ENCODE results near the gene ACTR1B.
"Not testable (repeated sequence)": the region's sequence is repeated elsewhere in the genome, so short reads cannot be mapped to it uniquely, and the experiment has no call there.

ACTR1B gene

DNA sequence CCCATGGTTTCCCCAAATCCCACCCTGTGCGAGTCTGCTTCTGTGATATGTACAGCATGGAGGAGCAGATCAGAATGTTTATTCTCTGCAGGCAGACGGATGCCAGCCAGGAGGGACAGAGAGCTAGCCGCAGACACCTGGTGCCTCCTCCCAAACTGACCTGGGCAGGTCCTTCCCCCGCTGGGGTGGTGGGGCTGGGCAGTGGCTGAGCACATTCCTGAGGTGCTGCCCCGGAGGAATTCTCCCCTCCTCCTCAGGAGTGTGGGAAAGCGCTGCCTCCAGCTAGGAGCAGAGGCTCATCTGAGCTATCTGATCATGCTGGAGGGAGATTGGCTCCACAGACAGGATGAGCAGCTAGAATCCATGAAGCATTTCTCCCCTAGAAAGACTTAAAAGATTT lies 27.3 kb upstream of the ACTR1B start:
- no peak for DNase-seq (ENCODE audit: low read depth in 2 of 2, low spot score in 1 of 2)

DNA sequence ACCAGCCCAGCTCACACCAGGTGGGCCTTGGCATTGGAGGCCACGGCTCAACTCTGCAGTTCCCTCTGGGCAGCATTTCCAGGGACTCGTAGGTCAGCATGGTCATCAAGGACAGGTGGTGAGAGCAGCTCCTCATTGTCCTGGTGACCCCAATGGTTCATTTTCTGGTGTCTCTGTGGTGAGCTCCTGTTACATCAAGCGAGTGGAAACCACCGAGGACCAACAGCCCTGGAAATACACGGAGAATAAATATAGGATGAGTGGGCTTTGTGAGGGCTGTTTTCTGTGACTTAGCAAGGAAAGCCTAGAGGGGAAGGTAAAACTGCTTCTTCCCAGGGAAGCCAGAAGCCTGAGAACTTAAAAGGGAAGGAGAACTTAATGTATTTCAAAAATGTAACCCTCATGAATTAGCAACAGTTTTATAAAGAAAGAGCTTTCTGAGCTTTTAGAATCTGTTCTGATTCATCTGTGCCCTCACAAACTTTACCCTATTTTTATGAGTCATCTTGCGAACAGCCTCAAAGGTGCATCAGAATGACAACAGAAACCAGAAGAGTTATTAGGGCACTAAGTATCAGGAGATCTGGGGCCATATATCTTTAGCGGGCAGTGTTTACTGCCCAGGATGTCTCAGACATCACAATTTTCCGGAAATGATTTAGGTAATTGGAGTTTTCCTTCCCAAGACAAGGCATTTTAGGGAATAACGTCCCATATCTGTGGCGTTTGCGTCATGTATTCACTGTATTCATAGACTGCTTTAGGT lies 24.4 kb upstream of the ACTR1B start:
- DNase-seq (ENCODE audit: low read depth in 2 of 2, low spot score in 1 of 2): no peak

DNA sequence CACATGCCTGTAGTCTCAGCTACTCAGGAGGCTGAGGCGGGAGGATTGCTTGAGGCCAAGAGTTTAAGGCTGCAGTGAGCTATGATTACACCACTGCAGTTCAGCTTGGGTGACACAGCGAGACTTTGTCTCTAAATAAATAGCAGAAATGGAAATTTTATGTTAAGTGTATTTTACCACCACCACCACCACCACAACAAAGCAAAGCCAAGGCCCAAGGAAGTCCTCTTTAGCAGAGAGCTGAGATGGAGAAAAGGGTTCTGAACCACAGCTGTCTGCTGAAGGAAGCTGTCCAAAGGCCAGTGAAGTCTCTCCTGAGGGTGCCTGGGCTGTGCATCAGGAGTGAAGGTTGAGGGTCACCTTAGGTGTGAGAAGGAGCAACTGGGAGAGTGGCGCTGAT lies 23.4 kb upstream of the ACTR1B start:
- not testable (repeated sequence) for DNase-seq (ENCODE audit: low read depth in 2 of 2, low spot score in 1 of 2)

DNA sequence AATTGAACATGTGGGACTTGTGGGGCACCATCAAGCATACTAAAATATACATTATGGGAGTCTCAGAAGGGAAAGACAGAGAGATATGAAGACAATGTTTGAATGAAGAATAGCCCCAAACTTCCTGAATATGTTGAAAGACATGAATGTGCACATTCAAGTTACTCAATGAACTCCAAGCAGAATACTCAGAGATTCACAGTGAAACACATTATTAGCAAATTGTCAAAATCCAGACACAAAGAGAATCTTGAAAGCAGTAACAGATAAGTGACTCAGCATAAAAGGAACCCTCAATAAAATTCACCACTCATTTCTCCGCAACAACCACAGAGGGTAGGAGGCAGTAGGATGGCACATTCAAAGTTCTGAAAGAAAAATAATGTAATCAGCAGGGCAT lies 14.5 kb upstream of the ACTR1B start:
- DNase-seq (ENCODE audit: low read depth in 2 of 2, low spot score in 1 of 2): no peak

DNA sequence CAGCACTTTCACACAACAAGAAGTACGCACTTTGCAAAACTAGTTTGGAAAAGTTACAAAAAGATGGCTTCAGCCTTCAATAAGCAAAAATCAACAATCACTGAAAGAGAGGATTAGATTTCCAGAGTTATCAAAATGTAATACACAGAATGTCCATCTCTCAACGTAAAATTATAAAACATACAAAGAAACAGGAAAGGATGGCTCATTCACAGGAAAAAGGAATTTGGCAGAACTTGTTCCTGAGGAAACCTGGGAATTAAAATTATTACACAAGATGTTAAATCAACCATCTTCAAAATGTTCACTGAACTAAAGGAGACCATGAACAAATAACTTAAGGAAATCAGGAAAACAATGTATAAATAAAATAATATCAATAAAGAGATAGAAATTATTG lies 13.6 kb upstream of the ACTR1B start:
- DNase-seq (ENCODE audit: low read depth in 2 of 2, low spot score in 1 of 2): no peak

DNA sequence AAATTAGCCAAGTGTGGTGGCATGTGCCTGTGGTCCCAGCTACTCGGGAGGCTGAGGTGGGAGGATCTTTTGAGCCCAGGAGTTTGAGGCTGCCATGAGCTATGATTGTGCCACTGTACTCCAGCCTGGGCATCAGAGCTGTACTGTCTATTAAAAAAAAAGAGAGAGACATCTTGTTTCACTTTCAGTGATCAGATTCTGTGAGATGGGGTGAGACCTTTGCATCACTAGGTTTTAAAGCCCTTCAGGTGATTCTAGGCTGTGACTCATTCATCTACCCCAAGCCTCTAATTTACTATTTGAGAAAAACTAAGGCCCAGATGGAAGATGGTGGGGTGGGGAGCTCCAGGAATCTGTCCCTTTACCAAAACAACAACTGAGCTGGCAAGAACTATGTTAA lies 12.8 kb upstream of the ACTR1B start:
- DNase-seq (ENCODE audit: low read depth in 2 of 2, low spot score in 1 of 2): no peak

DNA sequence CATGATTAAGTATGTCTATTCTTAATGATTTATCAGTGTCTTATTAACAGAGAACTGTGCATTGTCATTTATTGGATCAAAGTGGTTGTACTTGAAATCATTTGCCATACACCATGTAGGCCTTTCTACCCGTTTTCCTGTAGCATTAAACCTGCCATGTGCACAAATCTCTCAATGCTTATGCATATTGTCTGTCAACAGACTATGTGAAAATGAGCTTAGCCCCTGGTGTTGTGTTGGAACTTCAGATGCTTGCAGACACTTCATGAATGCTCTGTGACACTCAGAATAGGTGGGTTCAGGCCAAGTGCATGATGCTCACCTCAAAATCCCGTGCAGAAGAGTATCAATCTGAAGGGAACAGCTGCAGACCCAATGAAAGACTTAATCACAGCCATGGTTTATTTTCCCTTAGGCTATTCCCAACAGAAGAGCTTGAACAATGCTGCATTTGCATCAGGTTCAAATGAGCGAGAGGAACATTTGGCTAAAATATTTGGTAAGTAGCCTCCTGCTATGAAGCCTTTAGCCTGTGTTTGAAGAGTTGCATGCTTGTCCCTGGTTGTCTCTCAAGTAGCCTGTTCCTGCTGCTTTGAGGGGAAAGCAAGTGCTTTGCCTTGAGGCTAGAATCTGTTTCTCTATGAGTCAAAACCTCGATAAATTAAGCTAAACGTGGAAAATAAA lies 11.7 kb upstream of the ACTR1B start:
- DNase-seq (ENCODE audit: low read depth in 2 of 2, low spot score in 1 of 2): no peak

DNA sequence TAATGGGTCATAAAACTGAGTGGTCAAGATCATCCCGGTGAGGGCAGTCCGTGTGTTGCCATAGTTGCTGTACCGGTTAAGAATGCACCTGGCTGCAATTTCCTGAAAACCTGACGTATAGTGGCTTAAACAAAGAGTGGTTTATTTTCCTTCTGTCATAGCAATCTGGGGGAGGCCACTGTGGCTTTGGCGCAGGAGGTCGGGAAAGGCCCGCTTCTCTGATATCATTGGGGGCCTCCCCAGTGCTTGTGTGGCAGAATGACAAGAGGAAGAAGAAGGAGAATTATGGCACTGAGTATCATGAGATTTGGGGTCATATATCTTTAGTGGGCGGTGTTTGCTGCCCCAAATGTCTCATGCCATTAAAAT lies 10.1 kb upstream of the ACTR1B start:
- DNase-seq (ENCODE audit: low read depth in 2 of 2, low spot score in 1 of 2): no peak

DNA sequence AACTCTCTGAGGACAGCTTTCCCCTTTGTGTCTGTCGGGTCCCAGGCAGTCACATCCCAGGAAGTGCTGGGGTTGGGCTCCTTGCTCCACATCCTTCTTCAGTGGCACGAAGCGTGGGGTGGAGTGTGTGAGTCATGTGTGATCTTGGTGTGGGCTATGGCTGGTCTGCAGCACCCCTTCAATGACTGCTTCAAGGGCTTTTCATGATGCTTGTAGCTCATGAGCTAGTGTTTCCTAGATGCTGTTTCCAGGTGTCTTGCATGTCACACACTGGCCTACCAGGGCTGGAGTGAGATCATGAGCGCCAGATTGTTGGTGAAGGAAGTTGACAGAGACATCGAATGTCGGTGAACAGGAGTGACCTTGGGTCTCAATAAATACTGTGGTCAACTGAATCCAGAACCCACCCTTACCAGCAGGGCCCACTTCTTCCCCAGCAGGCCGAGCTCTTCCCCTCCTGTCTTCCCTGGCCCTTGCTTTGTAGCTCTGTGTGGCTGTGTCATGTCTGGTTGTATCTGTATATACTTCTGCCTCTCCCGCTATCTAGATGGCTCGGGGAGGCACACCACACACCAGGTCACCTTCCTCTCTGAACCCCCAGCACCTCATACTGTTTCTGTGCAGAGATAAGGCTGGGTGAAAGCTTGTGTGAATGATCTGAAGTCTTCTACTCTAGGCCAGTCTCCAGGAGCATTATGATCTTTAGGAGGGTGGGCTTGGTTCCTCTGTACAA lies 9.5 kb upstream of the ACTR1B start:
- DNase-seq (ENCODE audit: low read depth in 2 of 2, low spot score in 1 of 2): no peak

DNA sequence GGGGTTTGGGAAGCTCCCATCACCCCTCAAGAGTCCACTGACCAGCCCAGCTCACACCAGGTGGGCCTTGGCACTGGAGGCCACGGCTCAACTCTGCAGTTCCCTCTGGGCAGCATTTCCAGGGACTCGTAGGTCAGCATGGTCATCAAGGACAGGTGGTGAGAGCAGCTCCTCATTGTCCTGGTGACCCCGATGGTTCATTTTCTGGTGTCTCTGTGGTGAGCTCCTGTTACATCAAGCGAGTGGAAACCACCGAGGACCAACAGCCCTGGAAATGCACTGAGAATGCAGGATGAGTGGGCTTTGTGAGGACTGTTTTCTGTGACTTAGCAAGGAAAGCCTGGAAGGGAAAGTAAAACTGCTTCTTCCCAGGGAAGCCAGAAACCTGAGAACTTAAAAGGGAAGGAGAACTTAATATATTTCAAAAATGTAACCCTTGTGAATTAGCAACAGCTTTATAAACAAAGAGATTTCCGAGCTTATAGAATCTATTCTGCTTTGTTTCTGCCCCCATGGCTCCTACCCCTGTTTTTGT lies 8.8 kb upstream of the ACTR1B start:
- not testable (repeated sequence) for DNase-seq (ENCODE audit: low read depth in 2 of 2, low spot score in 1 of 2)

DNA sequence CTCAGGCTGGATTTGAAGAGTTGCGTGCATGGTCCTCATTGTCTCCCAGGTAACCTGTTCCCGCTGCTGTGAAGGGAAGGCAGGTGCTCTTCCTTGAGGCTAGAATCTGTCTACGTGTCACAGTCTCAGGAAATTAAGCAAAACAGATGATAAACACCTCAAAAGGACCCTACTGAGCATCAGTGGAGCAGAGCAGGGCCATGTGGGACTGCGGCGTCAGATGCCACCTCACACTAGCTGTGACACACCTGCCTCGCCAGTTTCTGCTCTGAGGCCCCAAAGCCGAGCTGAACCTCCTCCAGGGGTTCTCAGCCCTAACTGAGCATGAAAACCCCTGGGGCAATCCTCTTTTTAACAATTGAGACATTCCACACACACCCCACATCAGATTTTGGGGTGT lies 7.7 kb upstream of the ACTR1B start:
- DNase-seq (ENCODE audit: low read depth in 2 of 2, low spot score in 1 of 2): no peak

DNA sequence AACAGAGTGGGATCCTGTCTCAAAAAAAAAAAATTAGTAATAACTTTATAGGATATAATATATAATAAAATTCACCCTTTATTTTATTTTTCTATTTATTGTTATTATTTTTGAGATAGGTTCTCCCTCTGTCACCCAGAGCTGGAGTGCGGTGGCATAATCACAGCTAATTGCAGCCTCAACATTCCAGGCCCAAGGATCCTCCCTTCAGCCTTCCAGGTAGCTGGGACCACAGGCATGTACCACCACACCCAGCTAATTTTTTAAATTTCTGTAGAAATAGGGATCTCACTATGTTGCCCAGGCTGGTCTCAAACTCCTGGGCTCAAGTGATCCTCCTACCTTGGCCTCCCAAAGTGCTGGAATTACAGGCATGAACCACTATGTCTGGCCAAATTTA lies 6.6 kb upstream of the ACTR1B start:
- no peak for DNase-seq (ENCODE audit: low read depth in 2 of 2, low spot score in 1 of 2)

DNA sequence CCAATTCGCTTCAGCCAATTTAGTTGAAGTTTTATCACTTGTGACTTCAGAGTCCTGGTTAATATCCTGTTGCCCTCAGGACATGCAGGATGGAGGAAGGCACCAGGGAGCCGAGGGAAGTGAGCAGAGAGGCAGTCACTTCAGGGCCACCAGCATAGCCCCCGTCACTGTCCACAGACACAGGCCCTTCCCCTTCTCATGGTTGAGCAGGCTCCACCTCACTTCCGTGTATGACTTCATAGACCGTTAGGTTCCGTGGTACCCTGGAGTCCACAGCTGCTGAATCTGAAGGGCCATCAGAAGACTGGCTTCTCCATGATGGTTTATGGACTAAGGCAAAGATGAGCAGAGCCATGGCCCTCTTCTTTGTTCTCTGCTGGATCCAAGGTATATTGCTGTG lies 5.6 kb upstream of the ACTR1B start, which contains the start of gene C2orf92:
Gene C2orf92, plus strand, starts transcription at position 266 of the 400 bp plus-strand sequence. Its CDS starts 76 bp downstream, at position 342.
- DNase-seq (ENCODE audit: low read depth in 2 of 2, low spot score in 1 of 2): no peak

DNA sequence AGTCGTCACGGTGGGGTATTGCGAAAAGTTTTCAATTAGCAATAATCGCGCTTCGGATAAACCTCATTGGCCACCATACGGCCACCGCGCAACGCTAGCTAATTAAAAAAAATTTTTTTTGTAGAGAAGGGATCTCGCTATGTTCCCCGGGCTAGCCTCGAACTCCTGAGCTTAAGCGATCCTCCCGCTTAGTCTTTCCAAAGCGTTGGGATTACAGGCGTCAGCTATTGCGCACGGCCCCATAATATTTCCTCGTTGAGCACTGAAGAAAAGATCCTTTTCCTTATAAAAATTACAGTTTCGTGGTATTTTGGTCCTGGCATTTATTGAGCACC lies 759 bp upstream of the ACTR1B start:
- no peak for DNase-seq (ENCODE audit: low read depth in 2 of 2, low spot score in 1 of 2)

DNA sequence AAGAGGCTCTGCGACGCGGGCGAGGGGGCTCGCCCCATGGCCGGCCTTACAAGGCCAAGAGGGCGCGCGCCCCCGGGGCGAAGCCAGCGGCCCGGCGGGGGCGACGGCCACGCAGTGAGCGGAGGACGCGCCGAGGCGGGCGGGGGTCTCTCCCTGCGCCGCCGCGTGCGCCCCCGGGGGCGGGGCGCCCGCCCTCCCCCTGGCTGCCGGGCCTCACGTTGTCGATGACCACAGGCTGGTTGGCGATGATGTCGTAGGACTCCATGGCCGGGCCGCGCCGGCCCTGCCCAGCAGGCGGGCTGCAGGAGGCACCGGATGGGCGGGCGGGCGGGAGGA lies 250 bp downstream of the ACTR1B start:
- no peak for DNase-seq (ENCODE audit: low read depth in 2 of 2, low spot score in 1 of 2)

DNA sequence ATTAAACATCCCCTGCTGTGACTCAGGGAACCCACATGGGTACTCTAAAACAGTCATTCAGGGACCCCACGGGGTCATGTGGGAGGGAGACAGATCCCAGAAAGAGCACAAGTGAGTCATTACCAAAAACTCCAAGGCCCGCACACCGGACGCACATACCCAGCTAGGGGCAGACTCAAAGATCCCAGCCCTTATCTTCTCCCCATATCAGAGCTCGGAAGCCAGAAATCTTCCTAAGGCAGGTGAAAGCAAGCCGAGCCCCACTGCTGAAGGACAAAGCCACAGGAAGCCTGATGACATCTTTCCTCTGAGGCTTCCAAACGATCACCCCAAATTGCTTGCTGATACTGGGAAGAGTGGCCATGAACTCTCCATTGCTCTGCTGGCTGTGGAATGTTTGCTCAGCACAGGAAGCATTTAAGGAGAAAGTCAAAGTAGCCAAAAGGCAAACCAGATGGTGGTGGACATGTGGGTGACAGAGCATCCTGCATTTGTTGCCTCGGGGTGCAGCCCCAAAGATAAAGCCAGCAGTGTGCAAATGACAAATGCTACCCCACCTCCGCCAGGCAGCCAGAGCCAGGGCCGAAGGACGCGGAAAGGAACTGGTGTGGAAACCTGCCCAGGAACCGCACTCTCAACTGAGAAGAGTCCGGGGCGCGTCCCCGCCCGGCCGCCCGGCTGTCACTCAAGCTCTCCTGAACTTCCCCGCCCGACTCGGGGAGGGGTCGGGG lies 784 bp downstream of the ACTR1B start:
- DNase-seq (ENCODE audit: low read depth in 2 of 2, low spot score in 1 of 2): peak; percentile 49 to 68

DNA sequence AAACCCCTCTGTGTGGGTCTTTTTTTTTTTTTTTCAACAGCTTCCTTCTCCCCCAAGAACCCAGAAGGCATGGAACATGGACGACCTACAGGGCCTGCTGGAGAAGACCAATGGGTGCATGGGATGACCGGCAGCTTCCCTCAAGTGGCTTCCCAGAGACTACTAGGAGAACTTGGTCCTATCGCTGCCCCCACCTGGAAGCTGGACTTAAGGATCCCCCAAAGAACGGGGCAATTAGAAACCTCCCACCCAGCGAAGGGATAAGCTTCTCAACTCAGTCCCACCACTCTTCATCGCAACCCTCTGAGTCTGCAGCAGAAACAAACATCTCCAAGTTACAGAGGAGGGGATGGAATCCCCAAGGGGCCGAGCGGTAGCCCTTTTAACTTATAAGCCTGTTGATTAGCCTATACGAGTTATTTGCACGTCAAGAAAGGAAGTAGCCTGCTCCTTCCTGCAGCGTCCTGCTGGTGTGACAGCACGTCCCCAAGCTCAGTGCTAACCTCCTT lies 1.4 kb downstream of the ACTR1B start:
- no peak for DNase-seq (ENCODE audit: low read depth in 2 of 2, low spot score in 1 of 2)

DNA sequence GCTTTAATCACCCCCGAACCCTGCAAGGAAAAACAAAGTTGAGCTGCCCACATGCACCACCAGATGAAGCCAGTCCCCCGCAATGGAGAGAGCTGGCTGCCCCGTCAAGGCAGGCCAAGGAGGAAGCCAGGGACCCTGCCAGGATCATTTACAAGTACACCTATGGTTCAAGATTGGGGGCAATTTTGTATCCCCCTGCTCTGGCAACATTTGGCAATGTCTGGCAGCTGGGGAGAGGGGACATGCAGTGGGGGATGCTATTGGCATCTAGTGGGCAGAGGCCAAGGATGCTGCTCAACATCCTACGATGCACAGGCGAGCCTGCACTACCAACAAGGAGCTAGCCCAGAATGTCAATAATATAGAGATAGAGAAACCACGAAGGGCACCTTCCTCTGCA lies 1.9 kb downstream of the ACTR1B start:
- DNase-seq (ENCODE audit: low read depth in 2 of 2, low spot score in 1 of 2): no peak

DNA sequence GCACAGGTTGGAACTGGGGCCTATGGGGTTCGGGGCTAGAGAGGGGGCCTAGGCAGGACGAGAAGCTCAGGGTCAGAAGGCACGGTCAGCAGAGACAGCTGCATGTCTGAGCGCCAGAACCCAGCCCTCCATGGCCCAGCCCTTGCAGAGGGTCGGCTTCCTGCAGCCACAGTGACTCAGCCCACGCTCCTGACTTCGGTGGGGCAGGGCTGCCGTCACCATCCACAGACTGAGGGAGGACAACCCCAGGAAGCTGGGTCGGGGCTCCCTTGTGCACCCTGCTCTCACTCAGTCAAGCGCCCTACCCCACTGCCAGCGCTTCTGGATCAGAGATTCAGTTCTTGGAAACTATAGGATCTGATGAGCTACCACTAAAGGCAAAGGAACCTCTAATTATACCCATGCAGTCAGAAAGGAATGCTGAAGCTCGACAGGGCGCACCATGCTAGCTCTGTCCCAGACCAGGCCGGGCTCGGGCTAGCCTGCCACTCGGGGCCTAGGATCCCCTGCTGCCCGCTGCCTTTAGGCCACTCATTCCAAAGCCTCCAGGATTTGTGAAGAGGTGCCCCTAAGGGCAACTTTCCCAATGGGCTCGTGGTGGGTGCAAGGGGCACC lies 3.0 kb downstream of the ACTR1B start:
- DNase-seq (ENCODE audit: low read depth in 2 of 2, low spot score in 1 of 2): no peak

DNA sequence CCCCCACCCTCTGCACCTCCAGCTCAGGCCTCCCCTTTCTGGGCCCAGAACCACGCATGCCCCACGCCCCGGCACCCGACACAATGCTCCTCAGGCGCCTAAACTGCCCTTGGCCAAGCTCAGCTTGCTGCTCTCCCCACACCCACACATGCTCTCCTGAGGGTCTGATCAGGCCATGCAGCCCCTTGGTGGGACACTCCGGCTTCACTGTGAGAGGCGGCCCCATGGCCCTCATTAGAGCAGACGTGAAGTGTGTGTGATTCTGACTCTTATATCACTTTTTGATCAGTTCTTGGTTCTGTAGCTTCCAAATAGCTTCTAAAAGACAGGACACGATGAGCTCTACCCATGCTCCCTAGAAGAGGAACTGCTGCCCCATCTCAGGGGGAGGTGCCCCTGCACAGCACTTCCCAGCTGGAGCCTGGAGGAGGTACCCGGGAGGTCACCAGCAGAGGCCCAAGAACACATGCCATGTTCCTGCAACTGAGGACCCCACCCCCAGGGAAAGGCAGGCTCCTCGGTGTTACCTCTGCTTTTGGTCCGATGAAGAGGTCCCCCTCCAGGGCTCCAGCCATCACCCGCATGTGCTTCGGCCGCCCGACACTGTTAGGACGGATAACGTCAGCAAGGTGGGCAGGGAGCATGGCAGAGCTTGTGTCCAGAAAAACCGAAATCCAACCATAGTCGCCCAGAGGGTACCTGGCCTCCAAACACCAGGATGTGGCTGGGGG lies 3.6 kb downstream of the ACTR1B start:
- no peak for DNase-seq (ENCODE audit: low read depth in 2 of 2, low spot score in 1 of 2)

Data from stimulated activated CD8-positive, alpha-beta memory T cell treated with anti-CD3 and anti-CD28 coated beads, Interleukin-4, amount 100 ng/mL, for 4 hours (primary cell).